ENCODE data around the gene NAT14.

DNA sequence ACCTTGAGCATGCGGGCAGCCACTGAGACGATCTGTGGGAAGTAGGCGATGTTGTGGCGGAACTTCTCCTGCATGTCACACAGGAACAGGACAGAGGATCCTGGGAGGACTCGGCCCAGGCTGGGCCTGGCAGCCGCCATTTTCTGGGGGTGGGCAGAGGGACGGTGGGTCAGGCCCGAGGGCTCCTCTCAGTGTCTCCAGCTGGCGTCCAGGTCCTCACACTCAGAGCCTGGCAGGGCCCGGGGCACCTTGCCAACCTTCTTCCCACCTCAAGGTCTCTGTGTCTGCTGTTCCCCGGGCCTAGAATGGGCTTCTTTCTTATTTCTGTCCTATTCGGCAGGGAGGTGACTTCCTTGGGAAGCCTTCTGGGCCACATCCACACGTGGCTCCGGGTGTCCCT is 28.6 kb upstream of the NAT14 start:
- TF ChIP-seq, protein P1, sequence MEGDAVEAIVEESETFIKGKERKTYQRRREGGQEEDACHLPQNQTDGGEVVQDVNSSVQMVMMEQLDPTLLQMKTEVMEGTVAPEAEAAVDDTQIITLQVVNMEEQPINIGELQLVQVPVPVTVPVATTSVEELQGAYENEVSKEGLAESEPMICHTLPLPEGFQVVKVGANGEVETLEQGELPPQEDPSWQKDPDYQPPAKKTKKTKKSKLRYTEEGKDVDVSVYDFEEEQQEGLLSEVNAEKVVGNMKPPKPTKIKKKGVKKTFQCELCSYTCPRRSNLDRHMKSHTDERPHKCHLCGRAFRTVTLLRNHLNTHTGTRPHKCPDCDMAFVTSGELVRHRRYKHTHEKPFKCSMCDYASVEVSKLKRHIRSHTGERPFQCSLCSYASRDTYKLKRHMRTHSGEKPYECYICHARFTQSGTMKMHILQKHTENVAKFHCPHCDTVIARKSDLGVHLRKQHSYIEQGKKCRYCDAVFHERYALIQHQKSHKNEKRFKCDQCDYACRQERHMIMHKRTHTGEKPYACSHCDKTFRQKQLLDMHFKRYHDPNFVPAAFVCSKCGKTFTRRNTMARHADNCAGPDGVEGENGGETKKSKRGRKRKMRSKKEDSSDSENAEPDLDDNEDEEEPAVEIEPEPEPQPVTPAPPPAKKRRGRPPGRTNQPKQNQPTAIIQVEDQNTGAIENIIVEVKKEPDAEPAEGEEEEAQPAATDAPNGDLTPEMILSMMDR (IDR thresholded peaks at IDR 0.05): no peak
- TF ChIP-seq RAD21 (conservative IDR thresholded peaks at IDR 0.05 in 1 of 2, IDR thresholded peaks at IDR 0.05 in 1 of 2) (no peak), JUNB (IDR thresholded peaks at IDR 0.05) (no peak), MYC (IDR thresholded peaks at IDR 0.05; ENCODE audit: borderline replicate concordance, low read length) (no peak), POLR2A (IDR thresholded peaks at IDR 0.05; ENCODE audit: low read length) (no peak), EP300 (IDR thresholded peaks at IDR 0.05) (no peak)
